Prostate gland (tissue), 2 donors: ENCODE results near the gene DNAJC9. TPM values are rescaled to one million over a fixed set of nuclear protein-coding genes. Genes with fewer than 3 reads are reported as not detected.

Experiments used
- DNase-seq: peaks from one replicate; pipeline ENCODE4 v3.0.0-alpha.2; 2019; ENCODE audit warnings: low spot score
- H3K27ac ChIP-seq, 2 donors: fragments of 200-600 bp; sonication (generic); 2 replicates each; pipeline ENCODE4 v1.5.1; 2017 to 2019
- H3K27me3 ChIP-seq: fragments of 200-600 bp; sonication (generic); replicated peaks from 2 replicates; pipeline ENCODE4 v1.5.1; 2019; ENCODE audit not compliant: insufficient read depth
- H3K36me3 ChIP-seq, 2 donors: fragments of 200-600 bp; sonication (generic); 1 replicate in 1 of 2; 2 replicates in 1 of 2; pipeline versions ENCODE4 v1.5.1 to v1.8.1; 2017 to 2019
- H3K4me1 ChIP-seq: fragments of 200-600 bp; sonication (generic); replicated peaks from 2 replicates; pipeline ENCODE4 v1.5.1; 2019
- H3K4me3 ChIP-seq, 2 donors: fragments of 200-600 bp; sonication (generic); 2 replicates each; pipeline ENCODE4 v1.5.1; 2017 to 2019
- H3K9me3 ChIP-seq: fragments of 200-600 bp; sonication (generic); 2 replicates; pipeline ENCODE4 v1.5.1; 2017
- CTCF ChIP-seq, 4 experiments: fragments of 200-600 bp in 2 of 4; fragments of 450-650 bp in 2 of 4; sonication (generic) in 2 of 4; IDR thresholded peaks; 1 replicate in 3 of 4; 2 replicates in 1 of 4; pipeline ENCODE4 v1.5.1; 2016 to 2019; ENCODE audit warnings: antibody characterized with exemption in 4 of 4, mild to moderate bottlenecking in 2 of 4, moderate library complexity in 2 of 4
- POLR2A ChIP-seq: fragments of 450-650 bp; IDR thresholded peaks from one replicate; pipeline ENCODE4 v1.6.1; 2016; ENCODE audit warnings: antibody characterized with exemption, mild to moderate bottlenecking
- POLR2AphosphoS5 ChIP-seq: sonication (generic); formaldehyde crosslinking; IDR thresholded peaks from one replicate; pipeline ENCODE4 v1.6.1; 2017; ENCODE audit warnings: antibody characterized with exemption
- WGBS: methylation state at CpG from one replicate; pipeline ENCODE4 v1.1.5; 2018; 5-methylcytosine and 5-hydroxymethylcytosine counted together
- intact Hi-C: fragments of 100-400 bp; cut with DNase I; formaldehyde crosslinking; loops from one replicate; pipeline ENCODE4 v1.14.2; 2022
- total RNA-seq, 2 donors: library from RNA; depleted of rRNA; stranded (reverse); fragments of >200 nt; gene quantifications; one replicate each; pipeline ENCODE4 v1.1.0, GENCODE V29; 2016

DNAJC9 gene
- total RNA-seq, 2 donors from 2014 or later: 17.4 to 26.2 TPM

GRCh38 chr10:73239908-73240307, 7.1 kb downstream of the DNAJC9 start:
- H3K9me3 ChIP-seq: no peaks in the 10 kb centered on the region
- TF ChIP-seq CTCF (IDR thresholded peaks at IDR 0.05): no peak
- no peaks in the 10 kb centered on the region for H3K4me1 ChIP-seq
- no peak overlapping the region for H3K27ac ChIP-seq
- H3K4me3 ChIP-seq: no peak overlapping the region
- 100% methylated on average over 2 of the region's 2 CpGs for whole genome bisulfite sequencing
- no peak for DNase-seq
- peaks cover 0 to 3% of the 10 kb centered on the region in 2 donors for H3K36me3 ChIP-seq
- intact Hi-C loops: no loop called here
- no peaks in the 10 kb centered on the region for H3K27me3 ChIP-seq

- no peak for DNase-seq
- no peaks in the 10 kb centered on the region for H3K9me3 ChIP-seq
- no peak overlapping the region for H3K27ac ChIP-seq
- TF ChIP-seq CTCF (IDR thresholded peaks at IDR 0.05): no peak
- TF ChIP-seq POLR2A: no peak
- no peak for TF ChIP-seq POLR2AphosphoS5
- intact Hi-C loops: no loop called here
- H3K36me3 ChIP-seq: peaks cover 0 to 3% of the 10 kb centered on the region in 2 donors
- H3K4me3 ChIP-seq: no peak overlapping the region
- no peaks in the 10 kb centered on the region for H3K4me1 ChIP-seq
- 88% methylated on average over 5 of the region's 5 CpGs for WGBS
- no peaks in the 10 kb centered on the region for H3K27me3 ChIP-seq
Observed at GRCh38 chr10:73238990-73239566, 8.0 kb downstream of the DNAJC9 start.

GRCh38 chr10:73234695-73235094, 12.4 kb downstream of the DNAJC9 start:
- Histone ChIP-seq H3K36me3 (peaks cover 0 to 3% of the 10 kb centered on the region in 2 donors), H3K4me1 (no peaks in the 10 kb centered on the region), H3K27ac (no peak overlapping the region), H3K9me3 (no peaks in the 10 kb centered on the region), H3K27me3 (no peaks in the 10 kb centered on the region), H3K4me3 (no peak overlapping the region)
- WGBS: 82% methylated on average over 7 of the region's 7 CpGs
- TF ChIP-seq POLR2A: no peak
- TF ChIP-seq CTCF (IDR thresholded peaks at IDR 0.05): no peak
- TF ChIP-seq POLR2AphosphoS5: no peak
- intact Hi-C loops: no loop called here
- no peak for DNase-seq

- no peaks in the 10 kb centered on the region for H3K4me1 ChIP-seq
- no peak overlapping the region for H3K4me3 ChIP-seq
- no peaks in the 10 kb centered on the region for H3K27me3 ChIP-seq
- no peaks in the 10 kb centered on the region for H3K9me3 ChIP-seq
- TF ChIP-seq POLR2A (no peak), POLR2AphosphoS5 (no peak), CTCF (IDR thresholded peaks at IDR 0.05) (no peak)
- H3K36me3 ChIP-seq: peaks cover 0 to 3% of the 10 kb centered on the region in 2 donors
- no peak for DNase-seq
- no peak overlapping the region for H3K27ac ChIP-seq
- WGBS: 90% methylated on average over 2 of the region's 2 CpGs
- intact Hi-C loops: no loop called here
Observed at GRCh38 chr10:73233883-73234282, 13.2 kb downstream of the DNAJC9 start.

- Histone ChIP-seq H3K27ac (no peak overlapping the region), H3K4me3 (no peak overlapping the region), H3K36me3 (peaks cover 0 to 3% of the 10 kb centered on the region in 2 donors), H3K27me3 (no peaks in the 10 kb centered on the region), H3K9me3 (no peaks in the 10 kb centered on the region), H3K4me1 (no peaks in the 10 kb centered on the region)
- TF ChIP-seq POLR2AphosphoS5 (no peak), CTCF (IDR thresholded peaks at IDR 0.05) (no peak), POLR2A (no peak)
- 89% methylated on average over 8 of the region's 8 CpGs for WGBS
- intact Hi-C loops: no loop called here
- no peak for DNase-seq
Observed at GRCh38 chr10:73232887-73233286, 14.2 kb downstream of the DNAJC9 start.
